Measurements from ENCODE around the gene TTLL12.

The TTLL12 gene

GRCh38 chr22:43198126-43198525 is 11.2 kb upstream of the TTLL12 start:
- no peak overlapping the region for H3K27ac ChIP-seq (ENCODE audit: low read depth, low read length)
- H3K27me3 ChIP-seq (ENCODE audit: control insufficient read depth, low read length) = no peaks in the 10 kb centered on the region
- no peak overlapping the region for H3K4me3 ChIP-seq (ENCODE audit: low read length)
- TF ChIP-seq EZH2phosphoT487 (IDR thresholded peaks at IDR 0.05; ENCODE audit: borderline replicate concordance, low read length) (no peak), CTCF (IDR thresholded peaks at IDR 0.05; ENCODE audit: low read depth, low read length, poor library complexity, severe bottlenecking) (no peak)
- H3K79me2 ChIP-seq (ENCODE audit: control insufficient read depth, low read length) = no peaks in the 10 kb centered on the region
- no peaks in the 10 kb centered on the region for H3K36me3 ChIP-seq (ENCODE audit: control insufficient read depth, low read length)
- H3K9me3 ChIP-seq (ENCODE audit: control insufficient read depth, insufficient read depth, low read length) = no peaks in the 10 kb centered on the region
- no peaks in the 10 kb centered on the region for H4K20me1 ChIP-seq (ENCODE audit: control insufficient read depth, insufficient read depth, low read depth, low read length)
- H3F3A ChIP-seq (ENCODE audit: control insufficient read depth, insufficient read depth) = no peaks in the 10 kb centered on the region
- no peak overlapping the region for H3K4me2 ChIP-seq (ENCODE audit: low read length)
- no peaks in the 10 kb centered on the region for H3K4me1 ChIP-seq (ENCODE audit: control insufficient read depth, low read length)
- no peaks in the 10 kb centered on the region for H3K9me2 ChIP-seq (replicated peaks; ENCODE audit: control insufficient read depth, low read length)

- H3K4me2 ChIP-seq (ENCODE audit: low read length) = no peak overlapping the region
- H3K4me1 ChIP-seq (ENCODE audit: control insufficient read depth, low read length) = no peaks in the 10 kb centered on the region
- H3K9me2 ChIP-seq (replicated peaks; ENCODE audit: control insufficient read depth, low read length) = no peaks in the 10 kb centered on the region
- no peaks in the 10 kb centered on the region for H3F3A ChIP-seq (ENCODE audit: control insufficient read depth, insufficient read depth)
- H4K20me1 ChIP-seq (ENCODE audit: control insufficient read depth, insufficient read depth, low read depth, low read length) = no peaks in the 10 kb centered on the region
- no peak overlapping the region for H3K4me3 ChIP-seq (ENCODE audit: low read length)
- no peak for TF ChIP-seq EZH2phosphoT487 (IDR thresholded peaks at IDR 0.05; ENCODE audit: borderline replicate concordance, low read length)
- no peak for TF ChIP-seq CTCF (IDR thresholded peaks at IDR 0.05; ENCODE audit: low read depth, low read length, poor library complexity, severe bottlenecking)
- H3K27ac ChIP-seq (ENCODE audit: low read depth, low read length) = no peak overlapping the region
- H3K36me3 ChIP-seq (ENCODE audit: control insufficient read depth, low read length) = no peaks in the 10 kb centered on the region
- no peaks in the 10 kb centered on the region for H3K79me2 ChIP-seq (ENCODE audit: control insufficient read depth, low read length)
- H3K9me3 ChIP-seq (ENCODE audit: control insufficient read depth, insufficient read depth, low read length) = no peaks in the 10 kb centered on the region
- no peaks in the 10 kb centered on the region for H3K27me3 ChIP-seq (ENCODE audit: control insufficient read depth, low read length)
Observed at GRCh38 chr22:43197271-43197941, 10.5 kb upstream of the TTLL12 start.

- Histone ChIP-seq H3K27me3 (ENCODE audit: control insufficient read depth, low read length) (peaks cover 11% of the 10 kb centered on the region), H3K4me1 (ENCODE audit: control insufficient read depth, low read length) (peaks cover 6% of the 10 kb centered on the region), H3F3A (ENCODE audit: control insufficient read depth, insufficient read depth) (peaks cover 4% of the 10 kb centered on the region; the same call in 1 of the 2 replicates), H3K9me3 (ENCODE audit: control insufficient read depth, insufficient read depth, low read length) (no peaks in the 10 kb centered on the region), H3K36me3 (ENCODE audit: control insufficient read depth, low read length) (no peaks in the 10 kb centered on the region), H3K79me2 (ENCODE audit: control insufficient read depth, low read length) (no peaks in the 10 kb centered on the region), H3K9me2 (replicated peaks; ENCODE audit: control insufficient read depth, low read length) (no peaks in the 10 kb centered on the region), H4K20me1 (ENCODE audit: control insufficient read depth, insufficient read depth, low read depth, low read length) (no peaks in the 10 kb centered on the region), H3K27ac (ENCODE audit: low read depth, low read length) (no peak overlapping the region), H3K4me3 (ENCODE audit: low read length) (no peak overlapping the region), H3K4me2 (ENCODE audit: low read length) (no peak overlapping the region)
- TF ChIP-seq EZH2phosphoT487 (IDR thresholded peaks at IDR 0.05; ENCODE audit: borderline replicate concordance, low read length) = no peak
- TF ChIP-seq CTCF (IDR thresholded peaks at IDR 0.05; ENCODE audit: low read depth, low read length, poor library complexity, severe bottlenecking) = no peak
Observed at GRCh38 chr22:43191831-43192230, 4.9 kb upstream of the TTLL12 start.
